8988T (cell line): ENCODE measurements around the gene SIAE.
"Not testable (repeated sequence)": the region's sequence is repeated elsewhere in the genome, so short reads cannot be mapped to it uniquely, and the experiment has no call there.

Experiments used
- DNase-seq: peaks from one replicate; pipeline ENCODE4 v3.0.0; 2011

Gene SIAE

GRCh38 chr11:124622531-124623451 lies 50.7 kb downstream of the SIAE start, which contains the start of gene TBRG1:
Gene TBRG1, plus strand, starts transcription at chr11:124622864. Its CDS starts 220 bp downstream, at chr11:124623084.
- peak; percentile 83 for DNase-seq

- DNase-seq = no peak
Observed at GRCh38 chr11:124618863-124619262, 54.7 kb downstream of the SIAE start.

- no peak for DNase-seq
Observed at GRCh38 chr11:124612567-124613246, 60.8 kb downstream of the SIAE start.

- no peak for DNase-seq
Observed at GRCh38 chr11:124612045-124612444, 61.5 kb downstream of the SIAE start.

GRCh38 chr11:124611064-124611463 lies 62.5 kb downstream of the SIAE start, which contains the start of gene PANX3:
Gene PANX3, plus strand, starts transcription at chr11:124611428. Its CDS starts 129 bp downstream, at chr11:124611557.
- no peak for DNase-seq

GRCh38 chr11:124610295-124610694 lies 63.2 kb downstream of the SIAE start:
- DNase-seq = no peak

GRCh38 chr11:124608147-124608546 lies 65.4 kb downstream of the SIAE start:
- no peak for DNase-seq

GRCh38 chr11:124605719-124606118 lies 67.8 kb downstream of the SIAE start:
- no peak for DNase-seq

- not testable (repeated sequence) for DNase-seq
Observed at GRCh38 chr11:124602723-124603122, 70.8 kb downstream of the SIAE start.

- DNase-seq = no peak
Observed at GRCh38 chr11:124602193-124602592, 71.3 kb downstream of the SIAE start.

- DNase-seq = no peak
Observed at GRCh38 chr11:124600621-124601320, 72.8 kb downstream of the SIAE start.

GRCh38 chr11:124597626-124598025 lies 75.9 kb downstream of the SIAE start:
- no peak for DNase-seq

- DNase-seq = no peak
Observed at GRCh38 chr11:124595302-124595701, 78.2 kb downstream of the SIAE start.

- DNase-seq = no peak
Observed at GRCh38 chr11:124592627-124593026, 80.9 kb downstream of the SIAE start.

- DNase-seq = no peak
Observed at GRCh38 chr11:124591430-124591829, 82.1 kb downstream of the SIAE start.

GRCh38 chr11:124586238-124586860 lies 87.2 kb downstream of the SIAE start:
- DNase-seq = no peak

GRCh38 chr11:124584681-124585372 lies 88.7 kb downstream of the SIAE start:
- no peak for DNase-seq

- no peak for DNase-seq
Observed at GRCh38 chr11:124583781-124584180, 89.8 kb downstream of the SIAE start.
